GM10847 (cell line): ENCODE results near the gene SLC7A10.

ENCODE experiments used
- POLR2A ChIP-seq: IDR thresholded peaks from 2 replicates; pipeline ENCODE4 v1.6.1; 2011; ENCODE audit not compliant: insufficient read length; ENCODE audit errors: extremely low read depth

SLC7A10 gene

DNA sequence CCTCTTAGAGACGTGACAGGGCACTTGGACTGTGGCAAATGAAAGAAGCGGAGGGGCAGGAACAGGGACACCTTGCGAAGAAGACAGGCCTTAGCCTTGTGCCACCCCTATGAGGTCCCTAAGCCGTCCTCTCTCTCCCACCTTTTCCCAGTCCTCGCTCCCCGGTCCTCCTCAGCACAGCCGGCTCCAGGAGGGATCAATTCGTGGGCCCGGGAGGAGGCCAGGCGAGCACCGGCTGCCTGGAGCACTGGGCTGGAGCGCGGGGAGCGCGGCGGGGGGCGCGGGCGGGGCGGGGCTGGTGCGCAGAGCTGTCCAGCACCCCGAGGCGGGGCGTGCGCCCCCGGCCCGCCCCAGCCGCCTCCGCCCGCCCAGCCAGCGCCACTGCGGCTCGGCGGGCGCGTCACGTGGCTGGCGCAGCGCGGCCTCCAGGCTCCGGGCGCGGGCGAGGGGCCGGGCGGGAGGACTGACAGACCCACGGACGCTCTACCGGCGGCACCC is 31.7 kb downstream of the SLC7A10 start, which contains the start of gene LRP3:
Gene LRP3 (plus strand): TSS at position 466 of the 498 bp plus-strand sequence. CDS start 456 bp downstream, outside the sequence.
- TF ChIP-seq POLR2A = no peak

DNA sequence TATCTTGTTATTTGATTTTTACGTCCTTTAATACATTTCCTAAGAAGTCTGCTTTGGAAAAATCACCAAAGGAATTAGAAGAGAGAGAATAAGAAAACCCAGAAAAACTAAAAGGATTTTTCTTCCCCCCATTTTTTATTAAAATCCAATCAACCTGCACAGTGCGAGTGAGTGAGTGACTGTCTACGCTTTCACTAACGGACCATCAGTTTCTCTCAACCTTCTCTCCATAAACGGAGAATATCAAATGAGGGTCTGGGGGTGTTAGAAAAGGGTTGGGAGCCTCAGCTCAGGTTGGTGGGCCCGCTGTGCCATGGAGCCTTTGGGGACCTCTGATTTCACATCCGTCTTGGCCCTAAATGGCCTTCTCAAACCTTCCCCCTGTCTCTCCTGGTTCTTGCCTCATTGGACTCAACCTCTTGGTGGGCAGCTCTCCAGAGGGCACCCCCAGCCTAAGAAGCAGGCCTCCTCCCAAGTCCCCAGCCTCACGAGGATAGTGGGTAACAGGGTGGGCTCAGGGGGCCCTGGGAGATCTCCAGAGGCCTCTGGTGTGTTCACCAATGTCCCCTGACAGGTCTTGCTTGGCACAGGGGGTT is 32.3 kb downstream of the SLC7A10 start:
- no peak for TF ChIP-seq POLR2A

DNA sequence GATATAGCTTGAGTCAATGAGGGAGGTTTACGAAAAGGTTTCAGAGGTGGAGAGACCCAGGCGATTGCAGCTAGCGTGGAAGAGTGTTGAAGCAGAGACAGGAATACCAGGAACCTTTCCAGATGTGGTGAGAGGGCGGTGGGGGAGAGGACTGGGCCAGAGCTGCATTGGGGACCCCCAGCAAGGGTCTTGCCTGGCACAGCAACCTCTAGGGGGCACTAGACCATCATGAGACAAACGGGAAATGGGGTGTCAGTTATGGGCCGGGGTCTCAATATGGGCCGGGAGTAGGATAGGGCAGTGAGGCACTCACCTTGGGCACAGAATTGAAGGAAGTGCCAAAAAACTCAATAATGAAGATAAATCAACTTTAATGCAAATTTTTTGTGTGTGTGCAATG is 33.6 kb downstream of the SLC7A10 start:
- TF ChIP-seq POLR2A = no peak

DNA sequence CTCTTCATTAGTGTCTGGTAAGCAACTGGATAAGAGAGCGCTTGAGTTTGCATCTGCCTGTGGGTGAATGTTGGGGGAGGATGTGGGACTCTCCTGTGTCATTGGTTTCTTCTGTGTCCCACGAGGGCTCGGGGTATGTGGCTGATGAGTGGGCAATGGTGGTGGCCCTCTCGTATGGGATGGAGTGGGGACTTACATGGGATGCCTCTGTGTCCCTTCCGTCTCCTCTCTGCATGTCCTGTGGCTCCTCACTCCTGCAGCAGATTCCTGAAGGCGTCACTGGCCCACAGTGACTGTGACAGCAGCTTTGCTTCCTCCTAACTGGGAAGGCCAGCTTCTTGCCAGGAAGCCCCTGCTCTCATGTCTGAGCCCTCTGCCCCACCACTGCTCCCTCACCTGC is 34.1 kb downstream of the SLC7A10 start:
- TF ChIP-seq POLR2A = no peak

DNA sequence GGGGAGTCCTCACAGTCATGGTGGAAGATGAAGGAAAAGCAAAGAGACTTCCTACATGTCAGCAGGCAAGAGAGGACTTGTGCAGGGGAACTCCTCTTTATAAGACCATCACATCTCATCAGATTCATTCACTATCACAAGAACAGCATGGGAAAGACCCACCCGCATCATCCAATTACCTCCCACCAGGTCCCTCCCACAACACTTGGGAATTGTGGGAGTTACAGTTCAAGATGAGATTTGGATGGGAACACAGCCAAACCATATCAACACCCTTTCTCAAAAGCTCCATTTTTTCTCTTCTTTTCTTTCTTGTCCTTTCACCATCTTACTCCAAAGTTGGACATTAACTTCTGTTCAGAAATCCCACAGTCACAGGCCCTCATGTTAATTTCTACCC is 36.2 kb downstream of the SLC7A10 start:
- TF ChIP-seq POLR2A = no peak

DNA sequence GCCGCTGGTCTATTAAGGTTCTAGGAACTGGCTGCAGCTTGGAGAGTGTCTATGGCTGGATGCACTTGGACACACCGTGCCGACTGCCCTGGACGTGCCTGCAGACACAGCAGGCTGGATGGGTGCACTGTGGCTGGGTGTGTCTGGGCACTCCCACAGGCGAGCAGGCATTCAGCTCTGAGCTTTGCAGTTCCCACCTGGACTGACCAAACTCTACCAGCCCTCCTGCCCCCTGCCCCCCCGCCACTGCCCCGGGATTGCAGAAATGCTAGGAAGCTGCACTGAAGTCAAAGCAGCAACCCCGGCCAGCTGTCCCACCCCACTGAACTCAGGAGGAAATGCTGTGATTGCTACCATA is 38.5 kb downstream of the SLC7A10 start:
- TF ChIP-seq POLR2A = no peak

DNA sequence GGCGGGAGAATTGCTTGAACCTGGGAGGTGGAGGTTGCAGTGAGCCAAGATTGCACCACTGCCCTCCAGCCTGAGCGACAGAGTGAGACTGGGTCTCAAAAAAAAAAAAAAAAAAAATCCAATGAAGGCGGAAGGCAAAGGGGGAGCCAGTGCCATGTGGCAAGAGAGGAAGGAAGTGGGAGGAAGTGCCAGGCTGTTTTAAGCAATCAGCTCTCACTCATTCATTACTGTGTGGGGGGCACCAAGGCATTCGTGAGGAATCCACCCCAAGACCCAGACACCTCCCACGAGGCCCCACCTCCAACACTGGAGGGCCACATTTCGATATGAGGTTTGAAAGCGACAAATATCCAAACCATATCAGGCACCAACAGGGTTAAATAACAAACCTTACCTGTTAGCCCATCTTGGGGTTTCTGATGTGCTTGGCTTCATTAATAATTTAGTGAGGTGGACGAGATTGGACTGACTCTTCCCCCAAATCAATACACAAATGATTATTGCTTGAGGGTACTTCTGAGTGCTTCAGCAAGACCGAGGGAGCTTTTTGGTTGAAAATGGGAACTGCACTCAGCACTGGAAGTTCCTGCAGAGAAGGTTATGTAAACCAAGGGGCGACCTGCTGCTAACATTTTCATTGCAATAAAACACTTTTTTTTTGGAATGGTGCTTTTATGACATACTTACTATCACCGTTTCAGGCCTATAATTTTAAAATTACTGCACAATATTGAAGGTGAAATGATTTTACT is 39.0 kb downstream of the SLC7A10 start:
- TF ChIP-seq POLR2A = no peak

DNA sequence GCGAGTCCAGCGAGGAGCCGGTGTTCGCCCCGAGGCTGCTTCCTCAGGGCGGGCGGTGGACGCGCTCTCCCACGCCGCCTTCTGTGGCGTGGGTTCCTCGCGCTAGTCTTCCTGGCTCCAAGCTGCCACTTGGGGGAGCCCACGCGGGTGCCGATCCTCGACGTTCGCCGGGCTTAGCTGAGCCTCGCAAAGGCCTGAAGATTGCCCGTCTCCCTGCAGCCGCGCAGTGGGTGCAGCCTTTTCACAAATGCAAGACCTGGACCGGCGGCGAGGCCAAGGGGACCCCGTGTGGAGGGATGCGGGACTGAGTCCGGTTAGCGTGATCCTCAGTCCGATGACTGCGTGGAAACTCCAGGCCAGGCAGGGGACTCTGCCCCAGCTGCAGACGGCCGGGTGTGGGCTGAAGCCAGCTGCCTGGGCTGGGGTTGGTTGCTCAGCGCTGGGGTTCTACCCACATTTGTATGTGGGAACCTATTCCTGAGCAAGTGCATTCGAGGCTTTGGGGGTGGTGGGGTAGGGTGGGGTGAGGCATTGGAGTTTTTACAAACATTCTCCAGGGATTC is 48.2 kb downstream of the SLC7A10 start:
- TF ChIP-seq POLR2A = no peak

DNA sequence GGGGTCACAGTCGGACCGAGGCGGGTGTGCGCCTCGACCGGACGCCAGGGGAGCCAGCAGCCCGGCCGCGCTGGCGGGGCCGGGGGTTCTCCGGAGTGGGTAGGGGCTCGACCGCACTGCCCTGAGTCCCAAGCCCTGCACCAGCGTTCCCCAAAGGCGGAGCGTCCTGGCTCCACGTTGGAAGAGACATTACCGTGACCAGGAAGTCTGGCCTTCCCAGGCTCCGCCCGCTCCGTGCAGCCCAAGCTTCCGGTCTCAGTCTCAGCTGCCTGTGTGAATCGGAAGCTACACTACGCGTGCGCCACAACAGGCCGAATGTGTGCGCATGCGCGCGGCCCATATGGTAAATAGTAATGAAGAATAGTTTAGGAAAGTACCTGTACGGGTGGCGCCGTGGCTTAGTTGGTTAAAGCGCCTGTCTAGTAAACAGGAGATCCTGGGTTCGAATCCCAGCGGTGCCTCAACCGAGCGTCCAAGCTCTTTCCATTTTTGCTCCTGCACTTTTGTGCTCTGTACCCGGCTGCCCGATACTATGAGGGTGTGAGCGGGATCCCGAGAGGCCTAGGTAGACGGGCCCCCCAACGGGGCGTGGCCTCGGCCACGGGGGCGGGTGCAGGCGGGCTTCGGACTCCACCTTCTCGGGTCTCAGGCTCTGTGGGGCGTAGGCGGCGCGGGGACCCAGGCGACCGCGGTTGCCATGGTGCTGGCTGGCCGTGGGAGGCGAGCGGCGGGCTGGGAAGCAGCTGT is 48.8 kb downstream of the SLC7A10 start:
- TF ChIP-seq POLR2A = peak; percentile 96

DNA sequence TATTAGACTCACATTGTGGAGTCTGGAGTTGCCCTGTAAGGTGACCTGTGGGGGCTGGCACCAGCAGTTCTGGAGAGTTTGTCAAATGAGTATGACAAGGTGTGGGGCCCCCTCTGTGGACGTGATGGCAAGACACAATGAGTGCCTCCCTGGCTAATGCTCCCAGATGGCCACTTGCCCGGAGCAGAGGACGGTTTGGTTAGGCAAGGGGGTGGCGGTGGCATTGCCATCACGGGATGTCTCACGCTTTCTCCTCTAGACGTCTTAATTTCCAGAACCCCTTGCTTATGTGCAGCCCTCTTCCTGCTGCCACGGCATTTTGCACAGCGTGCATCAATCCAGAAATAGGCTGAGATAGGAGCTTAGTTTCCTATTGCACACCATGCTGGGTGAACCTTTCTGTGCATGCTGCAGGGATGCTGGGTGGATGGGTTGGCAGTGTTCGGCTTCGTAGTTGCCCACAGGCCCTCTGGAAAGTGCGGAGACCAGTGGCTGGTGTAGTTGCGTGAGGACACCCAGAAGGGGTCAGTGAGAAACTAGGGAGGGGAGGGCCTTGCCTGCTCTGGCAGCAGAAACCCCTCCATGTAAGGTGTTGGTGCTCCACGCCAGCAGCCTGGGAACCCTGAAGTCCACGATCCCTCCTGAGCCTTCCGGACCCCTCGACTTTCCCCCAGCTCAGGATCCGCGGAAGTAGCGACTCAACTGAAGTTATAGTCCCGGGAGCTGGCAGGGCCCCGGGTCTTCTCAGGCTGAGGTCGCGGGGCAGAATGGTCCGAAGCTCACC is 49.6 kb downstream of the SLC7A10 start:
- no peak for TF ChIP-seq POLR2A

DNA sequence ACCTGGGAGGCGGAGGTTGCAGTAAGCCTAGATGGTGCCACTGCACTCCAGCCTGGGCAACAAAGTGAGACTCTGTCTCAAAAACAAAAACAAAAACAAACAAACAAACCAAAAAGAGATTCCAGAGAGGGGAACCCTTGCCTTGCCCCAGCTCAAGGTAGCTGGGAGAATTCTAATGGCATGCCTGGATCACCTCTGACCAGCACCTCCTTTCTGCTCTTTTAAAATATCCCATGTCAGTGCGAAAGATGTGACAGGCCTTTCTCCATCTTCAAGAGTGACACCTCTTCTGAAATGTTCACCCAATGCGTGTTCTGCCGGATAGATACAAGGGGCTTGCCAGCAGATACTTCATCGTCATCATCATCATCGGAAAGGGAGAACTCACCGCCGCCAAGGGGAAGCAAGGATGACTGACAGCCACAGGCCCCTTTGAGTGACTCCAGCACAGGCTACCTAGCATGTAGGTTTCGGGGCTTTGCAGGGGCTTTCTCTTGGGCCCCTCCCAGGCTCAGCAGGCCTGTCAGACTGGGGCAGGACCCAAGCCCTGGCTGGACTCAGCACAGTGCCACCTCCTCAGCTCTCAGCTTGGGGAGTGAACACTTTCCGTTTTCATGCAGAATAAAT is 50.4 kb downstream of the SLC7A10 start:
- no peak for TF ChIP-seq POLR2A

DNA sequence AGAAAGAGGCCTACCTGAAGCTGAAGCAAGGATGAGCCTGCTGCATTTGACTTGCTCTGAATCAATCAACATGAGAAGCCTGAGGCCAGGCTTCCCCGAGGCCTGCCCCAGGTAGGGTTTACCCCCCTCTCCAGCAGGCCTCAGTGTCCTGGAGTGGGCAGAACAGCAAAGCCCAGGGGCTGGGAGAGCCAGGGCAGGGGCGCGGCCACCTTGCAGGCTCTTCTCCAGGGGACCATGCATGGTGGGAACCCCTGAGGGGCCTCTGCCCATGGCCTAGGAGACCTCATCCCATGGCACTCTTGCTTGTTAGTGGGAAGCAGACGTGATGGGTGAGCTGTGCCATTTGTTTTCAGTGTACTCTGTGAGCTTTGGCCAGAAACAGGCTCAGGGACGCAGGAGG is 51.5 kb downstream of the SLC7A10 start:
- no peak for TF ChIP-seq POLR2A

DNA sequence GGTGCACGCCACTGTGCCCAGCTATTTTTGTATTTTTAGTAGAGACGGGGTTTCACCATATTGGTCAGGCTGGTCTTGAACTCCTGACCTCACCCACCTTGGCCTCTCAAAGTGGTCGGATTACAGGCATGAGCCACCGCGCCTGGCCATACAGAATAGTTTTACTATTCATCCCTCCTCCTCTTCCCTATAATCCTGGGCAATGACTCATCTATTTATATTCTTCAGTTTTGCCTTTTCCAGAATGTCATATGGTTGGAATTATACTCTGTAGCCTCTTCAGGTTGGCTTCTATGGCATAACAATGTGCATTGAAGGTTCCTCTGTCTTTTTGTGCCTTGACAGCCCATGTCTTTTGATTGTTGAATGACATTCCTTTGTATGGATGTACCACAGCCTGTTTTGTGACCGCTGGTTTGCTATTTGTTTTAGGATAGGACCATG is 53.7 kb downstream of the SLC7A10 start:
- TF ChIP-seq POLR2A = no peak

DNA sequence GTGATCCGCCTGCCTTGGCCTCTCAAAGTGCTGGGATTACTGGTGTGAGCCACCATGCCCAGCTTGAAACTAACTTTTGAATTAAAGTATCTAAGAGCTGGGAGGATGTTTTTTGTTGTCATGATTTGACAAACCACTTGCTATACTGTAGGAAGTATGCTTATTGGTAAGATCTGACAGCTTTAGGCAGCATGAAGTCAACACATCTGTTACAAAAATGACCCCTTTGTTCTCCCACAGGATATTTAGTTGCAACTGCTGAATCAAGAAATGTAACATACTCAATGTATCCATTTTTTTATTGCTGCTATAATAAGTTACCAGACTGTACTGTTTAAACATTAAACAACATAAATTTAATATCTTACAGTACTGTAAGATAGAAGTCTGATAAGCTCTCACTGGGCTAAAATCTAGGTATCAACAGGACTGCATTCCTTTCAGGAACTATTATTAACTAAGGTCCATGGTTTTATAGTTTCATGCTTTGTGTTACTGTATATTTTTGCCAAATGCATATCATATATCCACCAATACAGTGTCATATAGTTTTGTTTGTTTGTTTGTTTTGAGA is 54.3 kb downstream of the SLC7A10 start:
- TF ChIP-seq POLR2A = no peak
